Spleen (tissue), 7 donors: ENCODE data around the gene PRDM16.

Source experiments
- CTCF ChIP-seq, 11 experiments: fragments of 200-600 bp in 7 of 11; fragments of 450-650 bp in 4 of 11; sonication (generic) in 4 of 11; IDR thresholded peaks in 8 of 11; conservative IDR thresholded peaks in 3 of 11; 1 replicate in 7 of 11; 2 replicates in 4 of 11; pipeline versions ENCODE4 v1.4.0 to v1.8.0; 2016 to 2021; ENCODE audit warnings: antibody characterized with exemption in 11 of 11, inconsistent platforms in 4 of 11, mild to moderate bottlenecking in 1 of 11
- POLR2A ChIP-seq, 3 donors: fragments of 450-650 bp; IDR thresholded peaks; one replicate each; pipeline ENCODE4 v1.5.1; 2017; ENCODE audit warnings: antibody characterized with exemption in 3 of 3, mild to moderate bottlenecking in 1 of 3
- POLR2AphosphoS5 ChIP-seq, 3 donors: sonication (generic); formaldehyde crosslinking; IDR thresholded peaks; one replicate each; pipeline ENCODE4 v1.5.1; 2017; ENCODE audit warnings: antibody characterized with exemption in 3 of 3
- donor health status: DM: no; HTN: no; CAD: no; lungs with moderate emphysema.
- donor health status: DM: no; HTN: no; CAD: no.
- donor health status: DM: no; HTN: no; CAD: no.

- TF ChIP-seq CTCF (IDR thresholded peaks at IDR 0.05 in 8 of 11, conservative IDR thresholded peaks at IDR 0.05 in 3 of 11) (no peak), POLR2A (IDR thresholded peaks at IDR 0.05) (no peak), POLR2AphosphoS5 (IDR thresholded peaks at IDR 0.05) (no peak)
Measured at GRCh38 chr1:3249231-3249630, 180.2 kb downstream of the PRDM16 start.
